Right cardiac atrium (tissue), 5 donors: ENCODE results near the gene HYKK. TPM values are rescaled to one million over a fixed set of nuclear protein-coding genes. Genes with fewer than 3 reads are reported as not detected.
"Not testable (repeated sequence)": the region's sequence is repeated elsewhere in the genome, so short reads cannot be mapped to it uniquely, and the experiment has no call there.

Source experiments
- ATAC-seq, 2 donors: fragments of 200-7000 bp; cut with Tn5 transposase; one replicate each; pipeline versions ENCODE4 v1.8.0 to v1.9.1; 2020; ENCODE audit warnings: moderate library complexity in 2 of 2, mild to moderate bottlenecking in 1 of 2
- DNase-seq, 3 donors: peaks; one replicate each; pipeline ENCODE4 v3.0.0-alpha.2; 2020
- H3K27ac ChIP-seq: one replicate; pipeline ENCODE4 v1.5.1; 2013; ENCODE audit warnings: mild to moderate bottlenecking, low read length, control low read depth, moderate library complexity
- H3K27me3 ChIP-seq: one replicate; pipeline ENCODE4 v1.6.1; 2013; ENCODE audit not compliant: control insufficient read depth, insufficient read depth
- H3K4me1 ChIP-seq: one replicate; pipeline ENCODE4 v1.6.1; 2013; ENCODE audit warnings: low read length; ENCODE audit not compliant: control insufficient read depth, insufficient read depth
- H3K4me3 ChIP-seq: one replicate; pipeline ENCODE4 v1.5.1; 2013; ENCODE audit warnings: low read length, control low read depth
- H3K9me3 ChIP-seq: one replicate; pipeline ENCODE4 v1.6.1; 2013; ENCODE audit warnings: low read length; ENCODE audit not compliant: control insufficient read depth
- WGBS: extraction: QIAGEN DNeasy Blood & Tissue Kit; methylation state at CpG from one replicate; pipeline ENCODE4 v1.1.7; 2013; 5-methylcytosine and 5-hydroxymethylcytosine counted together
- intact Hi-C, 4 donors: fragments of 100-400 bp; cut with DNase I; formaldehyde crosslinking; loops; one replicate each; pipeline versions ENCODE4 v1.11.0 to v1.14.0; 2022 to 2023
- polyA plus RNA-seq: library from polyadenylated mRNA; stranded (reverse); fragments of 200-250 nt; gene quantifications from one replicate; pipeline ENCODE4 v1.2.3, GENCODE V29; 2013
- total RNA-seq, 4 donors: library from RNA; stranded (reverse); fragmentation: NEBNext Ultra II Directional; extraction: Animal tissue kit (Norgen Biotek cat#: 25700); gene quantifications; one replicate each; pipeline ENCODE4 v1.2.1, GENCODE V29; 2021
- donor health status: healthy with polysubstance abuse.
- donor health status: DM: no; HTN: yes; CAD: no.
- donor health status: DM: no; HTN: no; CAD: no.
- donor health status: DM: no; HTN: yes; CAD: no; lungs with severe emphysema.
- donor health status: DM: yes; HTN: yes; CAD: no.

Gene HYKK
- total and polyA plus RNA-seq, 5 donors: 4.9 to 11.0 (median 7.4) TPM

DNA sequence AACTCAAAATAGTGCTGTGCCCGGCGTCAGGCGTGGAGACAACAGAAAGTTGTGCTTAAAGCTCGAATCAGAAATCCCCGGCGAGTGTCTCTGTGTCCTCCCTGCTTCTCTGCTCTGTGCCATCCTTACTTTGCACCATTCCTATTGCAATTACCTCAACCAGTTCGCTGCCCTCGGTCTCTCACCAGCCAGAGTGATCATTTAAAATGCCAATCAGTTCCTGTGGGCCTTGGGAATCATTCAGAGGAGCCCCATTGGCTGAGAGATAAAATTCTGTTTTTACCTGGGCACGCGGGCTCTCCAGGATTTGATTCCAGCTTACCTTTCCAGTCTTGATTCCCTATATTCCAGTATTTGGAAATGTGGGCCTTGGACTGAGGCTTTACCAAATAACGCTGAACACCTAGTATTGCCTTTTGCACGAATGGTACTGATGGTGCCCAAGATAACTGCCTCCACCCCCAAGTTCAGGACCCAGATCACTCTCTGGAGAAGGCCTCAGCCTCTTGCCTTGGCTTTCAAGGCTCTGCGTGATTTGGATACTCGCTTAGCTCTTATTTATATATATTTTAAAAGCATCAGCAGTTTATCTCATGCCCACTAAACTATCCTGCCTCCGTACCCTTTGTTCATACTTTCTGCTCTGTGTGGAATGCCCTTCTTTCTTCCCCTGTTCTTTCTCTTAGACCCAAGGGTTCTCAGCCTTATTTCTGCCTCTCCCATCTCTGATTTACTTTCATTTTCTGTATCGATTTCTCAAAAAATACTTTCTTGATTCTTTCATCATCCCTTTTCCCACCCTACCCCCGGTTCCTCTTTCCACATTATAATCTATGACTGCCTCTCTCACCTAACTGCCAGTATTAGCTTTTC lies 33.7 kb downstream of the HYKK start:
- H3K9me3 ChIP-seq: no peaks in the 10 kb centered on the region
- no peaks in the 10 kb centered on the region for H3K27me3 ChIP-seq
- no peak for DNase-seq
- WGBS: 4% methylated on average over 17 of the region's 17 CpGs
- H3K27ac ChIP-seq: peak overlapping the region; percentile 95
- H3K4me3 ChIP-seq: peak overlapping the region; percentile 61
- peaks cover 2% of the 10 kb centered on the region for H3K4me1 ChIP-seq
- intact Hi-C loops: no loop called here
- no peak for ATAC-seq

DNA sequence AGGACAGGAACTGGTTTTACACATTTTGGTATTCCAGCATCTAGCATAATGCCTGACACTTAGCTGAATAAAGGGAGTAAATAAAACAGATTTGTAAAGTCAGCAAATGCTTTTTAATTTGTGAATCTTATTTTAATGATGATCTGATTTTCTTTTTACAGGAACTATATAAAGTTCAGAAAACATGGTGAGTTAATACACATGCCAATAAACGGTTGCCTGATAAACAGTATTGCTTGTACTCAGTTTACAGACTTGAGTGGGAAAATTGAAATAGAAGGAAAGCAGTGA lies 34.3 kb downstream of the HYKK start:
- intact Hi-C loops: no loop called here
- ATAC-seq: no peak
- Histone ChIP-seq H3K27ac (no peak overlapping the region), H3K4me3 (peak overlapping the region; percentile 61), H3K4me1 (peaks cover 2% of the 10 kb centered on the region), H3K27me3 (no peaks in the 10 kb centered on the region), H3K9me3 (no peaks in the 10 kb centered on the region)
- 34% methylated on average over 1 of the region's 1 CpG for WGBS
- no peak for DNase-seq

DNA sequence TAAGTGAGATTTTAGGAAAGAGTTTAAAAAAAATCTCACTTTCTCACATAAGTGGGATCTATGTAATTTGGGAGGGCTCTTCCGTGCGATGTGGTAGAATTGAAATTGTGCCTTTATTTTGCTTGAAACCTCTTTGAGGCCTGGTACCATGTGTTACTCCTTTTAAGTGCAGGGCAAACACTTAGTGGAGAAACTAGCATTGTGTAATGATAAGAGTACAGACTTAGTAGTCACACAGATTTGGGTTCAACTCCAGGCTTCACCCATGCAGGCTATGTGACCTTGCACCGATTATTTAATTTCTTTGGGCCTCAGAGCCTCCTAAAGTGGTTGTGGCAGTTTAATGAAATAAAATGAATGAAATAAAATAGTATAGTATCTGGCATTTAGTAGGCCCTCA lies 35.3 kb downstream of the HYKK start:
- H3K4me1 ChIP-seq: peaks cover 2% of the 10 kb centered on the region
- H3K4me3 ChIP-seq: no peak overlapping the region
- DNase-seq: no peak
- H3K9me3 ChIP-seq: no peaks in the 10 kb centered on the region
- H3K27me3 ChIP-seq: no peaks in the 10 kb centered on the region
- ATAC-seq: no peak
- WGBS: 95% methylated on average over 3 of the region's 3 CpGs
- H3K27ac ChIP-seq: no peak overlapping the region
- intact Hi-C loops: no loop called here

DNA sequence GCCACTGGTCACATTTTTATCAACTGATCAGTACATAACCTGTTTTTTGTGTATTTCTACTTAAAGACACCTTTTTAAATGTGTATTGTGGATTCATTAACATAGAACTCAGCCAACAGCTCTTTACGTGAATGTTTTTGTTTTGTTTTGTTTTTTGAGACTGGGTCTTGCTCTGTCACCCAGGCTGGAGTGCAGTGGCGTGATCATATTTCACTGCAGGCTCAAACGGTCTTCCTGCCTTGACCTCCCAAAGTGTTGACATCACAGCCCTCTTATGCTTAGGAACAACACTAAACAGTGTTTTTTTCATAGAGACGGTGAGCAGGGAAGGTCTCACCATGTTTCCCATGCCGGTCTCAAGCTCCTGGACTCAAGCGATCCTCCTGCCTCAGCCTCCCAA lies 42.8 kb downstream of the HYKK start:
- intact Hi-C loops: no loop called here
- Histone ChIP-seq H3K9me3 (no peaks in the 10 kb centered on the region), H3K4me1 (no peaks in the 10 kb centered on the region), H3K27ac (no peak overlapping the region), H3K27me3 (no peaks in the 10 kb centered on the region), H3K4me3 (no peak overlapping the region)
- WGBS: 73% methylated on average over 6 of the region's 6 CpGs
- no peak for ATAC-seq
- no peak for DNase-seq

DNA sequence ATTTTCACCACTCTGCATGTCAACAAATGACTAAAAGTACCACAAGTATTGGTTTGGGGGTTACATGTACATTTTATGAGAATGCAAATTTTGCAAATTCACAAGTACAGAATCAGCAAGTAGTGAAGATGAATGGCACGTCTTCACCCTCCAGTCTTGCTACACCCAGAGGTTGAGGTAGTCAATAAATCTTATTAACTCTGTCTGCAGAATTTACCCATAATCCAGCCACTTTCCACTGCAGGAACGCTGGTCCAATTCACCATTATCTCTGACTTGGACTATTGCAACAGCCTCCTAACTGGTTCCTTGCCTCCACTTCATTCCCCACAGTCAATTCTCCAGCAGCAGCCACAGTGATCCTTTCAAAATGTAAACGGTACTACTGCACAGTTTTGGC lies 43.4 kb downstream of the HYKK start:
- 82% methylated on average over 3 of the region's 3 CpGs for WGBS
- Histone ChIP-seq H3K4me1 (no peaks in the 10 kb centered on the region), H3K4me3 (no peak overlapping the region), H3K9me3 (no peaks in the 10 kb centered on the region), H3K27me3 (no peaks in the 10 kb centered on the region), H3K27ac (no peak overlapping the region)
- intact Hi-C loops: no loop called here
- DNase-seq: no peak
- ATAC-seq: no peak

DNA sequence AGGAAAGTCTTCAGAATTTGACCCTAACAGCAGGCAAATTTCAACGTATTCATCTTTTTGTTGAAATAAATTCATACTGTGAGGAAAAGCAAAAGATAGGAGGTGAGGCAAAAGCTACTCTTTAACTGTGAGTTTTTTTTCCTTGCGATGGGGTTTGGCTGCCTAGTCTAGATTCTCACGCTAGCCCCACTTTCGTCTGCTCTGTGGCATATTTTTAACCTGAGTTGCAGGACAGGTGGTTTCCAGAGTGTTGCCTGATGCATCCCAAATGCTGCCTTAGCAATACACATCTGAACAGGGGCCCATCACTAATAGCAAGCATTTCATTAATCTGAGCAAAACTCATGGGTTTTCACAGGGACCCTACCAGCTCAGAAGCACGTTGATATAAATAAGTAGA lies 44.5 kb downstream of the HYKK start:
- no peaks in the 10 kb centered on the region for H3K4me1 ChIP-seq
- DNase-seq (no peak), ATAC-seq (no peak)
- H3K27ac ChIP-seq: no peak overlapping the region
- no peak overlapping the region for H3K4me3 ChIP-seq
- WGBS: 84% methylated on average over 5 of the region's 5 CpGs
- H3K9me3 ChIP-seq: no peaks in the 10 kb centered on the region
- intact Hi-C loops: no loop called here
- H3K27me3 ChIP-seq: no peaks in the 10 kb centered on the region

DNA sequence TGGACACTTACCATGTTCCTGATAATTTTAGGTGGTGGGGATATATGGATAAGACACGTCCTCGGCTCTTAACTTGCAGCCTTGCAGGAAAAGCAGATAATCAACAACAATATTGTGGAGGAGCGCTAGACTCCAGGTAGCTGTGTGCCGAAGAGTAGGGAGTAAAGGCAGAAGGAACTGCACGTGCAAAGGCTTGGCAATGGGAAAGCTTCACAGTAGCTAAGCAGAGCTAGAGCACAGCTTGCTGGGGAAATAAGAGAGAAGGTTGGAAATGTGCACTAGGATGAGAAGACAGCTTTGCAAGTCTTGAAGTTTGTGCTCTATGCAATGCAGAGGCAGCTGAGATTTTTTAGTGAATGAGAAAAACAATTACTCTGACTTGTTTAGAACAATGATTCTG lies 45.2 kb downstream of the HYKK start:
- H3K4me1 ChIP-seq: no peaks in the 10 kb centered on the region
- WGBS: 41% methylated on average over 5 of the region's 5 CpGs
- DNase-seq: no peak
- H3K9me3 ChIP-seq: no peaks in the 10 kb centered on the region
- H3K27me3 ChIP-seq: no peaks in the 10 kb centered on the region
- H3K27ac ChIP-seq: no peak overlapping the region
- intact Hi-C loops: no loop called here
- no peak overlapping the region for H3K4me3 ChIP-seq
- no peak for ATAC-seq

DNA sequence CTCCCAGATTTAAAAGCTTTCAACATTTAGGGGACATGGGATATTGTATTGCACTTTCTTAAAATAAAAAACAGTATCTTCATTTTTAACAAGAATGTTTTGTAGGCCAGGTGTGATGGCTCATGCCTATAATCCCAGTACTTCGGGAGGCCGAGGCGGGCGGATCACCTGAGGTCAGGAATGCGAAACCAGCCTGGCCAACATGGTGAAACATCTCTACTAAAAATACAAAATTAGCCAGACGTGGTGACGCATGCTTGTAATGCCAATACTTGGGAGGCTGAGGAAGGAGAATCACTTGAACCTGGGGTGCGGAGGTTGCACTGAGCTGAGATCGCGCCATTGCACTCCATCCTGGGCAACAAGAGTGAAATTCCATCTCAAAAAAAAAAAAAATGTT lies 52.8 kb downstream of the HYKK start:
- H3K27me3 ChIP-seq, intact Hi-C loops, H3K27ac ChIP-seq, DNase-seq, H3K4me3 ChIP-seq, H3K4me1 ChIP-seq, ATAC-seq, H3K9me3 ChIP-seq: not testable (repeated sequence)
- 90% methylated on average over 10 of the region's 10 CpGs for WGBS

DNA sequence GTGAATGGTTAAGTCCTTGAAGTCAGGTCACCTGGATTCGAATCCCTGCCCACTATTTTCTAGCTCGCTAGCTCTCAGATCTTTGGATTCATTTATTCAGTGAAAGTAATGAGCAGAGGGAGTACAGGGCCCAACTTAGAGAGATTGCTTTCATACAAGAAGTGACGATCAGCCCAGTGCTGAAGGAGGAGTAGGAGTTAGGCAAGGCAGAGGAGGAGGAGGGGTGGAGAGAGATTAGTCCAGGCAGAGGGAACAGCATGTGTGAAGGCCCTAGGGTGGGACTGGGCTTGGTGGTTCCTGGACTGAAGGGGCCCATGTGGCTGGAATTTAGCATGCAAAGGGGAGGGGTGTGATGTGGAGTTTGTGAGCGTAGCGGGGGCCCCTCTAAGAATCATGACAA lies 54.1 kb downstream of the HYKK start:
- no peak overlapping the region for H3K4me3 ChIP-seq
- WGBS: 82% methylated on average over 5 of the region's 5 CpGs
- no peak overlapping the region for H3K27ac ChIP-seq
- no peaks in the 10 kb centered on the region for H3K9me3 ChIP-seq
- no peaks in the 10 kb centered on the region for H3K27me3 ChIP-seq
- no peaks in the 10 kb centered on the region for H3K4me1 ChIP-seq
- ATAC-seq: no peak
- no peak for DNase-seq
- intact Hi-C loops: no loop called here

DNA sequence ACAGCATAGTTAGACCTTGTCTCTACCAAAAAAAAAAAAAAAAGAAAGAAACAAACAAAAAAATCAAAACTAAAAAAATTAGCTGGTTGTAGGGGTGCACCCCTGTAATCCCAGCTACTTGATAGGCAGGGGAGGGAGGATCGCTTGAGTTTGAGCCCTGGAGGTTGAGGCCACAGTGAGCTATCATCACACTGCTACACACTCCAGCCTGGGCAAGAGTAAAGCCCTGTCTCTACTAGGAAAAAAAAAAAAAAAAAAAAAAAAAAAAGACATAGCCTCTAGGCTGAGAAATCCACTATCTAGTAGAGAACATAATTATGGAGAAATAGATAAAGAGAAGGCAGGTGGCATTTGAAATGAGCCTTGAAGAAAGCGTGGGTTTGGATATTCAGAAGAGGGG lies 55.7 kb downstream of the HYKK start:
- Histone ChIP-seq H3K4me3 (no peak overlapping the region), H3K27me3 (no peaks in the 10 kb centered on the region), H3K4me1 (no peaks in the 10 kb centered on the region), H3K9me3 (no peaks in the 10 kb centered on the region), H3K27ac (no peak overlapping the region)
- DNase-seq (no peak), ATAC-seq (no peak)
- 89% methylated on average over 2 of the region's 2 CpGs for WGBS
- intact Hi-C loops: no loop called here

DNA sequence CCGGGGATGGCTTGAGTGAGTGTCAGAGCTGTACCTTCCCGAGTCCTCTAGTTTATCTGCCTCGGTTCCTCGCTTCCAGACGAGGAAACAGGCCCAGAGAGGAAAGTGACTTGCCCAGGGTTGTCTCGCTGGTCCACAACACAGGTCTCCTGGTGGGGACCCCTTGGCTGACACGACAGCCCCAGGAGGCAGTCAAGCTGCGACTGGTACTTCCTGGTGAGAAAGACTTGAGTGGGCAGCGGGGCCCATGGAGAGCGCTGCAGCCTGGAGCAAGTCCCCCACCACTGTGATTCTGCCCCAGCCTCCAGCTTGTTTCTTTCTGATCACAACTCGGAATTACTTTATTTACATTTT lies 57.3 kb downstream of the HYKK start:
- Histone ChIP-seq H3K27me3 (no peaks in the 10 kb centered on the region), H3K27ac (no peak overlapping the region), H3K4me3 (peak overlapping the region; percentile 57), H3K9me3 (no peaks in the 10 kb centered on the region), H3K4me1 (no peaks in the 10 kb centered on the region)
- intact Hi-C loops: no loop called here
- WGBS: 52% methylated on average over 11 of the region's 11 CpGs
- DNase-seq (peak in 1 of 3 donors; percentile 38), ATAC-seq (peak; percentile 18 to 27)
